Tibial nerve (tissue), 4 donors: ENCODE results near the gene COPS7B. TPM values are rescaled to one million over a fixed set of nuclear protein-coding genes. Genes with fewer than 3 reads are reported as not detected.

Experiments used
- DNase-seq, 2 donors: peaks; one replicate each; pipeline ENCODE4 v3.0.0-alpha.2; 2019; ENCODE audit warnings: low spot score in 2 of 2
- H3K27ac ChIP-seq, 4 donors: fragments of 200-600 bp; sonication (generic) in 3 of 4; one replicate each; pipeline ENCODE4 v1.5.1; 2017 to 2019; ENCODE audit warnings: mild to moderate bottlenecking in 1 of 4
- H3K27me3 ChIP-seq, 2 donors: fragments of 200-600 bp; sonication (generic) in 1 of 2; one replicate each; pipeline versions ENCODE4 v1.5.1 to v1.6.0; 2017 to 2019
- H3K36me3 ChIP-seq, 3 donors: fragments of 200-600 bp; sonication (generic); one replicate each; pipeline ENCODE4 v1.5.1; 2018 to 2019
- H3K4me1 ChIP-seq, 4 donors: fragments of 200-600 bp; sonication (generic) in 3 of 4; one replicate each; pipeline ENCODE4 v1.5.1; 2017 to 2019
- H3K4me3 ChIP-seq, 4 donors: fragments of 200-600 bp; sonication (generic) in 3 of 4; one replicate each; pipeline ENCODE4 v1.5.1; 2017 to 2019; ENCODE audit warnings: mild to moderate bottlenecking in 1 of 4, moderate library complexity in 1 of 4
- H3K9me3 ChIP-seq, 4 donors: fragments of 200-600 bp; sonication (generic) in 3 of 4; one replicate each; pipeline ENCODE4 v1.5.1; 2017 to 2019
- CTCF ChIP-seq, 5 experiments: fragments of 200-600 bp in 3 of 5; fragments of 450-650 bp in 2 of 5; sonication (generic) in 3 of 5; IDR thresholded peaks; one replicate each; pipeline ENCODE4 v1.5.1; 2016 to 2019; ENCODE audit warnings: antibody characterized with exemption in 5 of 5, mild to moderate bottlenecking in 3 of 5, moderate library complexity in 2 of 5
- EP300 ChIP-seq, 2 donors: sonication (generic); formaldehyde crosslinking; IDR thresholded peaks; one replicate each; pipeline ENCODE4 v1.6.1; 2017; ENCODE audit warnings: antibody characterized with exemption in 2 of 2, mild to moderate bottlenecking in 1 of 2
- POLR2A ChIP-seq, 2 donors: fragments of 450-650 bp; IDR thresholded peaks; one replicate each; pipeline ENCODE4 v1.6.1; 2017; ENCODE audit warnings: antibody characterized with exemption in 2 of 2, mild to moderate bottlenecking in 2 of 2, moderate library complexity in 2 of 2
- WGBS, 2 donors: methylation state at CpG; one replicate each; pipeline ENCODE4 v1.1.5; 2018; 5-methylcytosine and 5-hydroxymethylcytosine counted together
- total RNA-seq, 4 donors: library from RNA; depleted of rRNA; stranded (reverse); fragments of >200 nt; gene quantifications; one replicate each; pipeline ENCODE4 v1.1.0, GENCODE V29; 2016

Gene COPS7B
- total RNA-seq, 4 donors from 2014 or later = 26.0 to 89.4 (median 42.5) TPM

GRCh38 chr2:231765496-231765929, 20.7 kb upstream of the COPS7B start:
- no peak for DNase-seq
- H3K4me1 ChIP-seq = no peaks in the 10 kb centered on the region
- no peaks in the 10 kb centered on the region for H3K27me3 ChIP-seq
- H3K36me3 ChIP-seq = no peaks in the 10 kb centered on the region
- H3K27ac ChIP-seq = no peak overlapping the region
- TF ChIP-seq EP300 (IDR thresholded peaks at IDR 0.05) = no peak
- TF ChIP-seq CTCF (IDR thresholded peaks at IDR 0.05) = no peak
- TF ChIP-seq POLR2A (IDR thresholded peaks at IDR 0.05) = no peak
- no peaks in the 10 kb centered on the region for H3K9me3 ChIP-seq
- no peak overlapping the region for H3K4me3 ChIP-seq

GRCh38 chr2:231769170-231770136, 16.8 kb upstream of the COPS7B start:
- no peak for DNase-seq
- 80 to 85% methylated on average over 6 of the region's 6 CpGs for WGBS, 2 donors
- Histone ChIP-seq H3K36me3 (no peaks in the 10 kb centered on the region), H3K4me3 (no peak overlapping the region), H3K27me3 (no peaks in the 10 kb centered on the region), H3K27ac (no peak overlapping the region), H3K9me3 (no peaks in the 10 kb centered on the region), H3K4me1 (no peaks in the 10 kb centered on the region)
- TF ChIP-seq EP300 (IDR thresholded peaks at IDR 0.05) (no peak), POLR2A (IDR thresholded peaks at IDR 0.05) (no peak), CTCF (IDR thresholded peaks at IDR 0.05) (no peak)

GRCh38 chr2:231780123-231780908, 5.9 kb upstream of the COPS7B start:
- no peak for TF ChIP-seq CTCF (IDR thresholded peaks at IDR 0.05)
- no peak for TF ChIP-seq POLR2A (IDR thresholded peaks at IDR 0.05)
- TF ChIP-seq EP300 (IDR thresholded peaks at IDR 0.05) = no peak
- 8 to 15% methylated on average over 20 to 44 of the region's 51 CpGs for WGBS, 2 donors
- peak overlapping the region; percentile 62 to 93 (median 85) for H3K4me3 ChIP-seq
- no peaks in the 10 kb centered on the region for H3K9me3 ChIP-seq
- peak overlapping the region; percentile 80 to 89 (median 88) for H3K27ac ChIP-seq
- H3K4me1 ChIP-seq = peaks cover 0 to 43% (median 22%) of the 10 kb centered on the region in 4 donors
- DNase-seq = no peak
- H3K36me3 ChIP-seq = no peaks in the 10 kb centered on the region
- no peaks in the 10 kb centered on the region for H3K27me3 ChIP-seq

GRCh38 chr2:231780909-231781797, 5.1 kb upstream of the COPS7B start, which contains the start of gene PDE6D:
PDE6D (minus strand) TSS chr2:231781282; CDS start chr2:231781114, 168 bp downstream.
- H3K36me3 ChIP-seq = no peaks in the 10 kb centered on the region
- 0% methylated on average over 18 to 62 of the region's 67 CpGs for WGBS, 2 donors
- peak within 1 kb of the TSS; percentile 80 to 89 (median 88) for H3K27ac ChIP-seq
- peak; percentile 96 to 99 for DNase-seq
- peak within 1 kb of the TSS; percentile 62 to 93 (median 85) for H3K4me3 ChIP-seq
- no peaks in the 10 kb centered on the region for H3K9me3 ChIP-seq
- peaks cover 0 to 51% (median 25%) of the 10 kb centered on the region in 4 donors for H3K4me1 ChIP-seq
- no peaks in the 10 kb centered on the region for H3K27me3 ChIP-seq
- TF ChIP-seq CTCF (IDR thresholded peaks at IDR 0.05) (peak in 1 of 5 experiments; percentile 62), EP300 (IDR thresholded peaks at IDR 0.05) (peak; percentile 65 to 92), POLR2A (IDR thresholded peaks at IDR 0.05) (peak; percentile 73 to 92)
